ENCODE results near the gene TOX3. TPM values are rescaled to one million over a fixed set of nuclear protein-coding genes. Genes with fewer than 3 reads are reported as not detected.

The TOX3 gene
- total and polyA plus RNA-seq, 2 of the 13 experiments (the other 11 are each of a cell fraction or from before 2014, with no cell fraction given): 14.5 to 98.6 TPM

GRCh38 chr16:52549011-52549692 is 2.2 kb upstream of the TOX3 start:
- H3K79me2 ChIP-seq (ENCODE audit: insufficient read depth, low read length): peaks cover 24% of the 10 kb centered on the region
- H3K36me3 ChIP-seq (replicated peaks in 1 of 2; ENCODE audit: control insufficient read depth in 1 of 2, insufficient read depth in 2 of 2, low read length in 2 of 2): no peaks in the 10 kb centered on the region
- no TSS peak for BruUV-seq (replicated peaks)
- H3K4me1 ChIP-seq (ENCODE audit: insufficient read depth, low read length): peaks cover 33% of the 10 kb centered on the region
- no peaks in the 10 kb centered on the region for H3K9me3 ChIP-seq (ENCODE audit: low read length)
- no peak overlapping the region for H3K9ac ChIP-seq (ENCODE audit: insufficient read depth, low read depth, low read length)
- WGBS (ENCODE audit: low lambda C conversion rate): 21% methylated on average over 11 of the region's 11 CpGs
- H2AFZ ChIP-seq (ENCODE audit: low read length): no peak overlapping the region
- FAIRE-seq: peak; percentile 66
- H3K27ac ChIP-seq (ENCODE audit: extremely low read length, insufficient read depth, low read length): no peak overlapping the region
- in situ Hi-C loops (cut with HindIII; ENCODE audit: extremely low pct_ligation_motif_present, low pct_unique_long_range_greater_than_20kb) (loop anchor here (5.0 to 10.0 kb wide), 3 partner anchors 57 to 354 kb away; no protein-coding TSS in a partner anchor), intact Hi-C loops (cut with micrococcal nuclease; ENCODE audit: unreplicated experiment) (loop anchor here (2.0 to 5.0 kb wide), 9 partner anchors 16 to 358 kb away; no protein-coding TSS in a partner anchor)
- H3K27me3 ChIP-seq (ENCODE audit: control insufficient read depth in 1 of 2, insufficient read depth in 2 of 2, low read length in 2 of 2): no peaks in the 10 kb centered on the region; a peak in 1 of 5 replicates
- CTCF ChIA-PET (ENCODE audit: low intra/inter-chr PET ratio, low total read pairs): no interaction called here
- DNase-seq (ENCODE audit: low spot score): peak; percentile 75
- H4K20me1 ChIP-seq (ENCODE audit: insufficient read depth, low read length): peaks cover 8% of the 10 kb centered on the region; the same call in 1 of the 2 replicates
- peak; percentile 66 for ATAC-seq
- H3K4me3 ChIP-seq (replicated peaks in 1 of 3; ENCODE audit: insufficient read depth in 1 of 3, low read depth in 2 of 3, low read length in 3 of 3): peak overlapping the region in 2 of 3 experiments; percentile 82 to 92; a peak in 3 of 6 replicates
- POLR2A ChIA-PET: interaction anchor here (0.8 to 4.0 kb wide), 24 partner anchors 9 to 581 kb away, joined by 3 to 65 read pairs (median 6); no protein-coding TSS in a partner anchor
- peak overlapping the region; percentile 95 for H3K4me2 ChIP-seq (ENCODE audit: low read depth, low read length)
- TF ChIP-seq JUND (CRISPR knock-in tag; IDR thresholded peaks at IDR 0.05) (no peak), FOXP4 (CRISPR knock-in tag; IDR thresholded peaks at IDR 0.05) (0 out of 2 replicates have a peak, but pooled peaks have one; percentile 4), ZNF709 (CRISPR knock-in tag; IDR thresholded peaks at IDR 0.05) (no peak), ASH2L (IDR thresholded peaks at IDR 0.05; ENCODE audit: insufficient read length, low read depth, low read length) (peak; percentile 17), NPAS2 (CRISPR knock-in tag; IDR thresholded peaks at IDR 0.05; ENCODE audit: borderline replicate concordance) (no peak), ZNF12 (CRISPR knock-in tag; IDR thresholded peaks at IDR 0.05) (no peak), PAF1 (CRISPR knock-in tag; IDR thresholded peaks at IDR 0.05) (no peak), FLYWCH1 (CRISPR knock-in tag; IDR thresholded peaks at IDR 0.05) (no peak), NR2F1 (CRISPR knock-in tag; IDR thresholded peaks at IDR 0.05) (no peak), NONO (IDR thresholded peaks at IDR 0.05) (no peak), NONO (CRISPR knock-in tag; conservative IDR thresholded peaks at IDR 0.05) (no peak), ZNF326 (CRISPR knock-in tag; IDR thresholded peaks at IDR 0.05; ENCODE audit: borderline replicate concordance) (no peak), ETV5 (CRISPR knock-in tag; IDR thresholded peaks at IDR 0.05; ENCODE audit: borderline replicate concordance) (no peak), ZNF3 (CRISPR knock-in tag; IDR thresholded peaks at IDR 0.05) (no peak), ZNF33B (CRISPR knock-in tag; IDR thresholded peaks at IDR 0.05) (no peak), ZNF687 (CRISPR knock-in tag; IDR thresholded peaks at IDR 0.05) (no peak), SAP130 (CRISPR knock-in tag; IDR thresholded peaks at IDR 0.05; ENCODE audit: low read depth) (no peak; the same call in 1 of the 2 replicates), ARID2 (CRISPR knock-in tag; IDR thresholded peaks at IDR 0.05; ENCODE audit: borderline replicate concordance) (no peak), GABPB1 (CRISPR knock-in tag; IDR thresholded peaks at IDR 0.05) (no peak), FOXK1 (CRISPR knock-in tag; IDR thresholded peaks at IDR 0.05; ENCODE audit: borderline replicate concordance, low read depth) (peak; percentile 17; the same call in 1 of the 2 replicates)
